Tibial artery (tissue), 4 donors: Measurements from ENCODE around the gene HNRNPH2.

Experiments
- DNase-seq, 2 donors: peaks; one replicate each; pipeline ENCODE4 v3.0.0-alpha.2; 2019
- H3K27ac ChIP-seq, 2 donors: fragments of 200-600 bp; sonication (generic) in 1 of 2; 1 replicate in 1 of 2; 2 replicates in 1 of 2; pipeline ENCODE4 v1.5.1; 2018 to 2019; ENCODE audit warnings: mild to moderate bottlenecking in 1 of 2
- H3K27me3 ChIP-seq, 2 donors: fragments of 200-600 bp; sonication (generic) in 1 of 2; one replicate each; pipeline versions ENCODE4 v1.5.1 to v1.6.0; 2016 to 2019
- H3K36me3 ChIP-seq, 3 donors: fragments of 200-600 bp; sonication (generic) in 2 of 3; one replicate each; pipeline ENCODE4 v1.5.1; 2016 to 2019; ENCODE audit warnings: mild to moderate bottlenecking in 2 of 3
- H3K4me1 ChIP-seq, 4 donors: fragments of 200-600 bp; sonication (generic) in 2 of 4; 1 replicate in 3 of 4; 2 replicates in 1 of 4; pipeline ENCODE4 v1.5.1; 2016 to 2019
- H3K4me3 ChIP-seq, 2 donors: fragments of 200-600 bp; sonication (generic) in 1 of 2; 1 replicate in 1 of 2; 2 replicates in 1 of 2; pipeline ENCODE4 v1.5.1; 2018 to 2019; ENCODE audit warnings: mild to moderate bottlenecking in 2 of 2
- H3K9me3 ChIP-seq, 3 donors: fragments of 200-600 bp; sonication (generic) in 1 of 3; one replicate each; pipeline ENCODE4 v1.5.1; 2016 to 2019
- CTCF ChIP-seq, 2 experiments: fragments of 200-600 bp in 1 of 2; fragments of 450-650 bp in 1 of 2; IDR thresholded peaks; one replicate each; pipeline ENCODE4 v1.5.1; 2017 to 2019; ENCODE audit warnings: antibody characterized with exemption in 2 of 2, mild to moderate bottlenecking in 1 of 2, moderate library complexity in 1 of 2
- intact Hi-C: fragments of 100-400 bp; cut with DNase I; formaldehyde crosslinking; loops from one replicate; pipeline ENCODE4 v1.15.0; 2023; ENCODE audit warnings: low total_unique reads

Gene HNRNPH2

GRCh38 chrX:101462892-101463291, 54.9 kb downstream of the HNRNPH2 start:
- no peak overlapping the region for H3K4me3 ChIP-seq
- no peaks in the 10 kb centered on the region for H3K4me1 ChIP-seq
- H3K36me3 ChIP-seq: peaks cover 0 to 10% (median 6%) of the 10 kb centered on the region in 3 donors
- H3K27ac ChIP-seq: no peak overlapping the region
- H3K27me3 ChIP-seq: no peaks in the 10 kb centered on the region
- no peak for DNase-seq
- no peaks in the 10 kb centered on the region for H3K9me3 ChIP-seq
- TF ChIP-seq CTCF (IDR thresholded peaks at IDR 0.05): no peak
- intact Hi-C loops: no loop called here
